Germinal center (tissue), 1 donor: ENCODE results near the gene LIPK.
"Not testable (repeated sequence)": the region's sequence is repeated elsewhere in the genome, so short reads cannot be mapped to it uniquely, and the experiment has no call there.

Source experiments
- DNase-seq: peaks from one replicate; pipeline ENCODE4 v3.0.0; 2012; ENCODE audit warnings: mixed read lengths, low spot score

LIPK gene

GRCh38 chr10:88705958-88706357 is at the start of gene LIPK:
Gene LIPK (plus strand): TSS chr10:88706249. CDS start chr10:88724544, 18,295 bp downstream.
- no peak for DNase-seq

GRCh38 chr10:88657901-88658300 is 48.1 kb upstream of the LIPK start:
- no peak for DNase-seq

- DNase-seq, result no peak
Measured at GRCh38 chr10:88659725-88660597, 46.1 kb upstream of the LIPK start.

GRCh38 chr10:88660598-88660884 is 45.5 kb upstream of the LIPK start:
- no peak for DNase-seq

- DNase-seq, result no peak
Measured at GRCh38 chr10:88661018-88661417, 45.0 kb upstream of the LIPK start.

- no peak for DNase-seq
Measured at GRCh38 chr10:88661577-88661976, 44.5 kb upstream of the LIPK start.

- not testable (repeated sequence) for DNase-seq
Measured at GRCh38 chr10:88663153-88663552, 42.9 kb upstream of the LIPK start.

- no peak for DNase-seq
Measured at GRCh38 chr10:88664142-88664541, 41.9 kb upstream of the LIPK start, which contains the start of gene LIPF. Gene LIPF (plus strand): TSS chr10:88664442. CDS start chr10:88667298, 2,856 bp downstream.

GRCh38 chr10:88668465-88668864 is 37.6 kb upstream of the LIPK start:
- no peak for DNase-seq

- DNase-seq, result no peak
Measured at GRCh38 chr10:88670497-88670896, 35.6 kb upstream of the LIPK start.

- DNase-seq, result no peak
Measured at GRCh38 chr10:88672041-88672440, 34.0 kb upstream of the LIPK start.

GRCh38 chr10:88676283-88677060 is 29.6 kb upstream of the LIPK start:
- DNase-seq, result no peak

GRCh38 chr10:88680958-88681357 is 25.1 kb upstream of the LIPK start:
- no peak for DNase-seq

GRCh38 chr10:88682491-88682890 is 23.6 kb upstream of the LIPK start:
- DNase-seq, result no peak

- peak; percentile 29 for DNase-seq
Measured at GRCh38 chr10:88687853-88688467, 18.1 kb upstream of the LIPK start.

- DNase-seq, result no peak
Measured at GRCh38 chr10:88689366-88689765, 16.7 kb upstream of the LIPK start.

GRCh38 chr10:88693392-88694020 is 12.5 kb upstream of the LIPK start:
- DNase-seq, result no peak

GRCh38 chr10:88702848-88703597 is 3.0 kb upstream of the LIPK start:
- DNase-seq, result no peak

- DNase-seq, result no peak
Measured at GRCh38 chr10:88707429-88708155, 1.5 kb downstream of the LIPK start.

GRCh38 chr10:88709361-88709760 is 3.3 kb downstream of the LIPK start:
- not testable (repeated sequence) for DNase-seq

GRCh38 chr10:88715517-88715916 is 9.5 kb downstream of the LIPK start:
- no peak for DNase-seq
